CD14-positive monocyte (primary cell): Measurements from ENCODE around the gene TADA3. TPM values are rescaled to one million over a fixed set of nuclear protein-coding genes. Genes with fewer than 3 reads are reported as not detected.
A peak's percentile ranks its signal among the peaks of the same experiment; 100 is the strongest.

Source experiments
- DNase-seq, 3 donors: peaks; one replicate each; pipeline ENCODE4 v3.0.0-alpha.2; 2011 to 2022
- H2AFZ ChIP-seq: 2 replicates; pipeline ENCODE4 v1.6.0; 2012; ENCODE audit warnings: mild to moderate bottlenecking, low read depth, low read length, inconsistent platforms; ENCODE audit not compliant: insufficient read depth, poor library complexity, severe bottlenecking
- H3K27ac ChIP-seq, 2 donors: 1 replicate in 1 of 2; 2 replicates in 1 of 2; pipeline ENCODE4 v1.5.1; 2012 to 2013; ENCODE audit warnings: low read length in 2 of 2, control low read depth in 1 of 2, inconsistent platforms in 1 of 2, low read depth in 1 of 2, mild to moderate bottlenecking in 1 of 2
- H3K27me3 ChIP-seq, 2 donors: one replicate each; pipeline versions ENCODE4 v1.6.0 to v1.6.1; 2011 to 2013; ENCODE audit warnings: low read length in 2 of 2; ENCODE audit not compliant: control insufficient read depth in 2 of 2, insufficient read depth in 2 of 2
- H3K36me3 ChIP-seq, 2 donors: replicated peaks in 1 of 2; 1 replicate in 1 of 2; 2 replicates in 1 of 2; pipeline versions ENCODE4 v1.5.1 to v1.6.1; 2012 to 2013; ENCODE audit warnings: low read length in 2 of 2, control low read depth in 1 of 2, inconsistent platforms in 1 of 2, mild to moderate bottlenecking in 1 of 2; ENCODE audit not compliant: insufficient read depth in 2 of 2, control insufficient read depth in 1 of 2
- H3K4me1 ChIP-seq, 2 donors: 1 replicate in 1 of 2; 2 replicates in 1 of 2; pipeline versions ENCODE4 v1.5.1 to v1.6.1; 2012 to 2013; ENCODE audit warnings: low read length in 2 of 2, control low read depth in 1 of 2, inconsistent platforms in 1 of 2, mild to moderate bottlenecking in 1 of 2, moderate library complexity in 1 of 2; ENCODE audit not compliant: insufficient read depth in 2 of 2, control insufficient read depth in 1 of 2
- H3K4me2 ChIP-seq: replicated peaks from 2 replicates; pipeline ENCODE3; 2012; ENCODE audit warnings: low read length, moderate library complexity, mild to moderate bottlenecking; ENCODE audit not compliant: poor library complexity, severe bottlenecking; ENCODE audit errors: extremely low read depth
- H3K4me3 ChIP-seq, 3 experiments: fragments of 200-600 bp in 1 of 3; sonication (generic) in 1 of 3; replicated peaks in 1 of 3; 1 replicate in 2 of 3; 2 replicates in 1 of 3; pipeline ENCODE4 v1.5.1; 2011 to 2013; ENCODE audit warnings: low read length in 3 of 3, mild to moderate bottlenecking in 3 of 3, control low read depth in 2 of 3, low read depth in 2 of 3, inconsistent platforms in 1 of 3, moderate library complexity in 1 of 3
- H3K79me2 ChIP-seq: 2 replicates; pipeline ENCODE4 v1.6.0; 2012; ENCODE audit warnings: mild to moderate bottlenecking, control low read depth, inconsistent platforms, low read length, moderate library complexity; ENCODE audit not compliant: insufficient read depth
- H3K9ac ChIP-seq: 2 replicates; pipeline ENCODE4 v1.6.0; 2017; ENCODE audit warnings: low read length, mild to moderate bottlenecking; ENCODE audit not compliant: insufficient read depth, poor library complexity, severe bottlenecking
- H3K9me3 ChIP-seq, 2 donors: replicated peaks in 1 of 2; 1 replicate in 1 of 2; 2 replicates in 1 of 2; pipeline versions ENCODE4 v1.5.1 to v1.6.1; 2012 to 2013; ENCODE audit warnings: low read length in 2 of 2, control low read depth in 1 of 2; ENCODE audit not compliant: control insufficient read depth in 1 of 2, insufficient read depth in 1 of 2
- H4K20me1 ChIP-seq: 2 replicates; pipeline ENCODE4 v1.6.0; 2012; ENCODE audit warnings: mild to moderate bottlenecking, low read length, control low read depth, moderate library complexity; ENCODE audit not compliant: insufficient read depth
- H3K27ac Mint-ChIP-seq, 7 donors: one replicate each; pipeline ENCODE4 v1.8.0; 2020; ENCODE audit warnings: mild to moderate bottlenecking in 7 of 7, mixed read lengths in 7 of 7, moderate library complexity in 6 of 7, inconsistent platforms in 2 of 7
- H3K27me3 Mint-ChIP-seq, 3 donors: one replicate each; pipeline ENCODE4 v1.8.0; 2021 to 2022; ENCODE audit warnings: low read depth in 3 of 3, mild to moderate bottlenecking in 3 of 3, mixed read lengths in 3 of 3, moderate library complexity in 3 of 3, inconsistent platforms in 1 of 3
- H3K36me3 Mint-ChIP-seq, 2 donors: one replicate each; pipeline ENCODE4 v1.8.0; 2020; ENCODE audit warnings: mixed read lengths in 2 of 2, inconsistent platforms in 1 of 2, mild to moderate bottlenecking in 1 of 2
- H3K4me1 Mint-ChIP-seq: one replicate; pipeline ENCODE4 v1.8.0; 2020; ENCODE audit warnings: mild to moderate bottlenecking, mixed read lengths
- H3K4me3 Mint-ChIP-seq, 2 donors: one replicate each; pipeline ENCODE4 v1.8.0; 2020; ENCODE audit warnings: mild to moderate bottlenecking in 2 of 2, mixed read lengths in 2 of 2, moderate library complexity in 1 of 2
- H3K9me3 Mint-ChIP-seq, 7 donors: one replicate each; pipeline ENCODE4 v1.8.0; 2020 to 2022; ENCODE audit warnings: mixed read lengths in 7 of 7, mild to moderate bottlenecking in 6 of 7, moderate library complexity in 6 of 7, inconsistent platforms in 2 of 7
- CTCF ChIP-seq: fragments of 200-600 bp; IDR thresholded peaks from one replicate; pipeline ENCODE4 v1.8.0; 2022; ENCODE audit warnings: antibody characterized with exemption, mild to moderate bottlenecking
- WGBS: methylation state at CpG from one replicate; pipeline ENCODE4 v1.1.5; 2013; ENCODE audit warnings: missing lambda C conversion rate; ENCODE audit not compliant: insufficient coverage; 5-methylcytosine and 5-hydroxymethylcytosine counted together
- intact Hi-C, 2 donors: fragments of 100-400 bp; cut with micrococcal nuclease; formaldehyde crosslinking; loops; one replicate each; pipeline versions ENCODE4 v1.15.0 to v1.15.1; 2023
- polyA plus RNA-seq, 3 donors: library from polyadenylated mRNA; depleted of rRNA in 1 of 3; unstranded in 2 of 3; stranded (reverse) in 1 of 3; fragments of 300-500 nt in 2 of 3; fragments of >200 nt in 1 of 3; fragmentation: Illumina TruSeq in 2 of 3; gene quantifications; 1 replicate in 2 of 3; 2 replicates in 1 of 3; pipeline ENCODE4 v1.2.3, GENCODE V29; 2012 to 2021

The TADA3 gene
- polyA plus RNA-seq, 3 donors = 36.1 to 47.2 (median 46.9) TPM

- H3K4me3 ChIP-seq = peak overlapping the region; percentile 58 to 89 (median 81)
- H3K4me1 ChIP-seq = peaks cover 44 to 51% of the 10 kb centered on the region in 2 donors
- peak overlapping the region in 4 of 7 donors; percentile 32 to 70 (median 61) for H3K27ac Mint-ChIP-seq
- H3K27me3 Mint-ChIP-seq = peaks cover 0 to 18% (median 12%) of the 10 kb centered on the region in 3 donors
- peaks cover 55% of the 10 kb centered on the region for H3K4me1 Mint-ChIP-seq
- no peaks in the 10 kb centered on the region for H3K27me3 ChIP-seq
- H3K9me3 ChIP-seq = no peaks in the 10 kb centered on the region
- H3K9me3 Mint-ChIP-seq = peaks cover 0 to 1% (median 0%) of the 10 kb centered on the region in 7 donors
- peaks cover 6% of the 10 kb centered on the region for H4K20me1 ChIP-seq
- WGBS = 29% methylated on average over 15 of the region's 15 CpGs
- peak overlapping the region; percentile 72 to 85 for H3K4me3 Mint-ChIP-seq
- H2AFZ ChIP-seq = peak overlapping the region; percentile 90
- H3K79me2 ChIP-seq = peaks cover 18% of the 10 kb centered on the region
- H3K9ac ChIP-seq = peak overlapping the region; percentile 83
- peaks cover 9 to 13% of the 10 kb centered on the region in 2 donors for H3K36me3 ChIP-seq
- intact Hi-C loops = no loop called here
- TF ChIP-seq CTCF = no peak
- H3K4me2 ChIP-seq = peak overlapping the region; percentile 96
- no peak for DNase-seq
- peak overlapping the region in 1 of 2 donors; percentile 80 for H3K27ac ChIP-seq
- peaks cover 16 to 21% of the 10 kb centered on the region in 2 donors for H3K36me3 Mint-ChIP-seq
Observed at GRCh38 chr3:9770276-9770812, 21.9 kb downstream of the TADA3 start.

- H3K9me3 Mint-ChIP-seq = peaks cover 0 to 1% (median 0%) of the 10 kb centered on the region in 7 donors
- peak within 1 kb of the TSS; percentile 89 to 95 for H3K4me3 Mint-ChIP-seq
- Histone ChIP-seq H3K9me3 (no peaks in the 10 kb centered on the region), H3K4me1 (peaks cover 44 to 51% of the 10 kb centered on the region in 2 donors), H2AFZ (peak within 1 kb of the TSS; percentile 90), H3K36me3 (peaks cover 14 to 17% of the 10 kb centered on the region in 2 donors), H3K4me3 (peak within 1 kb of the TSS; percentile 58 to 89 (median 81)), H3K4me2 (peak within 1 kb of the TSS; percentile 96), H3K27me3 (no peaks in the 10 kb centered on the region), H3K27ac (peak within 1 kb of the TSS in 1 of 2 donors; percentile 80), H3K79me2 (peaks cover 18% of the 10 kb centered on the region), H4K20me1 (peaks cover 6% of the 10 kb centered on the region), H3K9ac (peak within 1 kb of the TSS; percentile 83)
- H3K36me3 Mint-ChIP-seq = peaks cover 18 to 28% of the 10 kb centered on the region in 2 donors
- intact Hi-C loops = no loop called here
- peak within 1 kb of the TSS; percentile 57 to 84 (median 70) for H3K27ac Mint-ChIP-seq
- H3K27me3 Mint-ChIP-seq = peaks cover 0 to 17% (median 12%) of the 10 kb centered on the region in 3 donors
- WGBS = 14% methylated on average over 49 of the region's 49 CpGs
- DNase-seq = peak; percentile 34 to 59 (median 50)
- no peak for TF ChIP-seq CTCF
- peaks cover 57% of the 10 kb centered on the region for H3K4me1 Mint-ChIP-seq
Observed at GRCh38 chr3:9769426-9770275, 22.6 kb downstream of the TADA3 start, which contains the start of gene CAMK1. CAMK1 (minus strand) TSS chr3:9769947; CDS start chr3:9767749, 2,198 bp downstream.
